Measurements from ENCODE around the gene GRAMD2A.

Gene GRAMD2A

GRCh38 chr15:72238586-72238985 is 41.0 kb upstream of the GRAMD2A start:
- Histone ChIP-seq H3K4me2 (ENCODE audit: low read depth, low read length, poor library complexity, severe bottlenecking) (no peak overlapping the region), H3K9ac (ENCODE audit: low read length) (no peak overlapping the region), H3F3A (ENCODE audit: insufficient read depth) (0 out of 2 replicates have a peak, but pooled peaks cover 4% of the 10 kb centered on the region), H3K4me3 (ENCODE audit: insufficient read depth, low read length, poor library complexity, severe bottlenecking) (no peak overlapping the region), H4K20me1 (ENCODE audit: low read depth, low read length) (no peaks in the 10 kb centered on the region), H3K9me2 (replicated peaks; ENCODE audit: insufficient read depth, low read length) (no peaks in the 10 kb centered on the region), H3K79me2 (ENCODE audit: insufficient read depth, low read length) (no peaks in the 10 kb centered on the region), H3K27me3 (ENCODE audit: low read length) (no peaks in the 10 kb centered on the region), H3K9me3 (ENCODE audit: insufficient read depth, low read length) (no peaks in the 10 kb centered on the region), H3K27ac (ENCODE audit: low read depth, low read length) (no peak overlapping the region), H3K36me3 (ENCODE audit: low read length) (no peaks in the 10 kb centered on the region), H2AFZ (ENCODE audit: low read depth, low read length, severe bottlenecking) (no peak overlapping the region)
- TF ChIP-seq CTCF (IDR thresholded peaks at IDR 0.05; ENCODE audit: insufficient read depth, low read length, poor library complexity, severe bottlenecking) (no peak), EZH2phosphoT487 (conservative IDR thresholded peaks at IDR 0.05; ENCODE audit: low read length) (no peak)

GRCh38 chr15:72237853-72238224 is 40.3 kb upstream of the GRAMD2A start:
- Histone ChIP-seq H3K4me3 (ENCODE audit: insufficient read depth, low read length, poor library complexity, severe bottlenecking) (no peak overlapping the region), H3K9ac (ENCODE audit: low read length) (no peak overlapping the region)

GRCh38 chr15:72237029-72237852 is 39.7 kb upstream of the GRAMD2A start:
- Histone ChIP-seq H4K20me1 (ENCODE audit: low read depth, low read length) (no peaks in the 10 kb centered on the region), H3K36me3 (ENCODE audit: low read length) (no peaks in the 10 kb centered on the region), H3F3A (ENCODE audit: insufficient read depth) (peaks cover 6% of the 10 kb centered on the region; the same call in 1 of the 2 replicates), H3K27ac (ENCODE audit: low read depth, low read length) (no peak overlapping the region), H3K27me3 (ENCODE audit: low read length) (no peaks in the 10 kb centered on the region), H2AFZ (ENCODE audit: low read depth, low read length, severe bottlenecking) (no peak overlapping the region), H3K4me2 (ENCODE audit: low read depth, low read length, poor library complexity, severe bottlenecking) (no peak overlapping the region), H3K79me2 (ENCODE audit: insufficient read depth, low read length) (no peaks in the 10 kb centered on the region), H3K4me3 (ENCODE audit: insufficient read depth, low read length, poor library complexity, severe bottlenecking) (no peak overlapping the region), H3K9ac (ENCODE audit: low read length) (no peak overlapping the region), H3K9me3 (ENCODE audit: insufficient read depth, low read length) (no peaks in the 10 kb centered on the region), H3K9me2 (replicated peaks; ENCODE audit: insufficient read depth, low read length) (no peaks in the 10 kb centered on the region)
- TF ChIP-seq EZH2phosphoT487 (conservative IDR thresholded peaks at IDR 0.05; ENCODE audit: low read length) = no peak
- TF ChIP-seq CTCF (IDR thresholded peaks at IDR 0.05; ENCODE audit: insufficient read depth, low read length, poor library complexity, severe bottlenecking) = no peak

More at GRCh38 chr15:72237853-72238224, 40.3 kb upstream of the GRAMD2A start:
- H3K36me3 ChIP-seq (ENCODE audit: low read length) = no peaks in the 10 kb centered on the region
- no peaks in the 10 kb centered on the region for H3K79me2 ChIP-seq (ENCODE audit: insufficient read depth, low read length)
- H3K27me3 ChIP-seq (ENCODE audit: low read length) = no peaks in the 10 kb centered on the region
- H3K9me3 ChIP-seq (ENCODE audit: insufficient read depth, low read length) = no peaks in the 10 kb centered on the region
- no peaks in the 10 kb centered on the region for H4K20me1 ChIP-seq (ENCODE audit: low read depth, low read length)
- TF ChIP-seq CTCF (IDR thresholded peaks at IDR 0.05; ENCODE audit: insufficient read depth, low read length, poor library complexity, severe bottlenecking) (no peak), EZH2phosphoT487 (conservative IDR thresholded peaks at IDR 0.05; ENCODE audit: low read length) (no peak)
- no peak overlapping the region for H3K27ac ChIP-seq (ENCODE audit: low read depth, low read length)
- no peak overlapping the region for H2AFZ ChIP-seq (ENCODE audit: low read depth, low read length, severe bottlenecking)
- 0 out of 2 replicates have a peak, but pooled peaks cover 4% of the 10 kb centered on the region for H3F3A ChIP-seq (ENCODE audit: insufficient read depth)
- H3K9me2 ChIP-seq (replicated peaks; ENCODE audit: insufficient read depth, low read length) = no peaks in the 10 kb centered on the region
- H3K4me2 ChIP-seq (ENCODE audit: low read depth, low read length, poor library complexity, severe bottlenecking) = no peak overlapping the region

Measured in SU-DHL-6 (cell line).